Karpas-422 (cell line): ENCODE data around the gene MORC1. TPM values are rescaled to one million over a fixed set of nuclear protein-coding genes. Genes with fewer than 3 reads are reported as not detected.

Experiments used
- DNase-seq: peaks from one replicate; pipeline ENCODE4 v3.0.0-alpha.2; 2015
- H2AFZ ChIP-seq: fragments of 200-600 bp; sonication (generic); 2 replicates; pipeline ENCODE4 v1.6.1; 2014; ENCODE audit warnings: antibody characterized with exemption, low read length, mixed read lengths
- H3K27ac ChIP-seq: fragments of 200-600 bp; sonication (generic); 2 replicates; pipeline ENCODE4 v1.5.1; 2014; ENCODE audit warnings: mild to moderate bottlenecking, low read length, moderate library complexity
- H3K27me3 ChIP-seq: fragments of 200-600 bp; sonication (generic); 2 replicates; pipeline ENCODE4 v1.6.1; 2014; ENCODE audit warnings: low read length, mixed read lengths
- H3K36me3 ChIP-seq: fragments of 200-600 bp; sonication (generic); 2 replicates; pipeline ENCODE4 v1.6.1; 2014; ENCODE audit warnings: low read length, mixed read lengths; ENCODE audit not compliant: insufficient read depth
- H3K4me1 ChIP-seq: fragments of 200-600 bp; sonication (generic); 2 replicates; pipeline ENCODE4 v1.6.1; 2014; ENCODE audit warnings: mild to moderate bottlenecking, low read length, mixed read lengths
- H3K4me2 ChIP-seq: fragments of 200-600 bp; sonication (generic); 2 replicates; pipeline ENCODE4 v1.6.1; 2014; ENCODE audit warnings: low read length, low read depth, mild to moderate bottlenecking; ENCODE audit not compliant: poor library complexity, severe bottlenecking
- H3K4me3 ChIP-seq: fragments of 200-600 bp; sonication (generic); 2 replicates; pipeline ENCODE4 v1.5.1; 2014; ENCODE audit warnings: mild to moderate bottlenecking, antibody characterized with exemption, low read length, mixed read lengths
- H3K79me2 ChIP-seq: fragments of 200-600 bp; sonication (generic); 2 replicates; pipeline ENCODE4 v1.6.1; 2014; ENCODE audit warnings: mild to moderate bottlenecking, low read length, mixed read lengths
- H3K9ac ChIP-seq: fragments of 200-600 bp; sonication (generic); 2 replicates; pipeline ENCODE4 v1.6.0; 2014; ENCODE audit warnings: low read length
- H3K9me2 ChIP-seq: fragments of 200-600 bp; sonication (generic), shearing (Covaris generic); replicated peaks from 2 replicates; pipeline ENCODE4 v1.6.0; 2014; ENCODE audit warnings: mild to moderate bottlenecking, low read length, moderate library complexity; ENCODE audit not compliant: insufficient read depth
- H3K9me3 ChIP-seq: fragments of 300-700, 200-600 bp; sonication (generic); 2 replicates; pipeline ENCODE4 v1.6.1; 2014; ENCODE audit warnings: low read length, mixed read lengths
- H4K20me1 ChIP-seq: fragments of 200-600 bp; sonication (generic); 2 replicates; pipeline ENCODE4 v1.6.1; 2014; ENCODE audit warnings: mild to moderate bottlenecking, antibody characterized with exemption, low read length, low read depth; ENCODE audit not compliant: insufficient read depth
- total RNA-seq: library from RNA; depleted of rRNA; stranded (reverse); fragments of >200 nt; shearing (Covaris generic); gene quantifications from 2 replicates; pipeline ENCODE4 v1.2.3, GENCODE V29; 2014; ENCODE audit warnings: low replicate concordance; rRNA removed

MORC1 gene, protein sequence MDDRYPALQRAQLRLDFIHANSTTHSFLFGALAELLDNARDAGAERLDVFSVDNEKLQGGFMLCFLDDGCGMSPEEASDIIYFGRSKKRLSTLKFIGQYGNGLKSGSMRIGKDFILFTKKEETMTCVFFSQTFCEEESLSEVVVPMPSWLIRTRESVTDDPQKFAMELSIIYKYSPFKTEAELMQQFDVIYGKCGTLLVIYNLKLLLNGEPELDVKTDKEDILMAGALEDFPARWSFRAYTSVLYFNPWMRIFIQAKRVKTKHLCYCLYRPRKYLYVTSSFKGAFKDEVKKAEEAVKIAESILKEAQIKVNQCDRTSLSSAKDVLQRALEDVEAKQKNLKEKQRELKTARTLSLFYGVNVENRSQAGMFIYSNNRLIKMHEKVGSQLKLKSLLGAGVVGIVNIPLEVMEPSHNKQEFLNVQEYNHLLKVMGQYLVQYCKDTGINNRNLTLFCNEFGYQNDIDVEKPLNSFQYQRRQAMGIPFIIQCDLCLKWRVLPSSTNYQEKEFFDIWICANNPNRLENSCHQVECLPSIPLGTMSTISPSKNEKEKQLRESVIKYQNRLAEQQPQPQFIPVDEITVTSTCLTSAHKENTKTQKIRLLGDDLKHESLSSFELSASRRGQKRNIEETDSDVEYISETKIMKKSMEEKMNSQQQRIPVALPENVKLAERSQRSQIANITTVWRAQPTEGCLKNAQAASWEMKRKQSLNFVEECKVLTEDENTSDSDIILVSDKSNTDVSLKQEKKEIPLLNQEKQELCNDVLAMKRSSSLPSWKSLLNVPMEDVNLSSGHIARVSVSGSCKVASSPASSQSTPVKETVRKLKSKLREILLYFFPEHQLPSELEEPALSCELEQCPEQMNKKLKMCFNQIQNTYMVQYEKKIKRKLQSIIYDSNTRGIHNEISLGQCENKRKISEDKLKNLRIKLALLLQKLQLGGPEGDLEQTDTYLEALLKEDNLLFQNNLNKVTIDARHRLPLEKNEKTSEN
- total RNA-seq = not detected in 2 replicates

DNA sequence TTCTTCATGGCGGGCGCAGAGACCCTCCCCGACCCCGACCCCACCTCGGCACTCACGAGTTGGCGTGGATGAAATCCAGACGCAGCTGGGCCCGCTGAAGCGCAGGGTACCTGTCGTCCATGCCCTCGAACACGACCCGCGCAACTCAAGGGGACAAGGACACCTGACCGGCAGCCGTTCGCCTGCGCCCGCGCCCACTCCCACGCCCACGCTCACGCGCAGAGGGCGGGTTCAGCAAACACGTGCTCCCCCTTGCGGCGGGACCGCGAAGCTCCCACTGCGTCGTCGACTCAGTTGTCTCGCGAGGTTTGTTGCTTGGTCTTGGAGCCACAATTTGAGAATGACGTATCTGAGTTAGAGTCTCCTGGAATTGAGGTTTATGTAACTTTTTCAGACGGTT, at the start of gene MORC1:
Gene MORC1, minus strand, starts transcription at position 196 of the 400 bp plus-strand sequence. Its CDS starts 75 bp downstream, at position 121.
- Histone ChIP-seq H3K36me3 (no peaks in the 10 kb centered on the region), H3K27me3 (no peaks in the 10 kb centered on the region), H3K4me1 (no peaks in the 10 kb centered on the region), H3K4me3 (no peak within 1 kb of the TSS), H4K20me1 (no peaks in the 10 kb centered on the region), H3K79me2 (no peaks in the 10 kb centered on the region), H3K4me2 (no peak within 1 kb of the TSS), H3K9ac (no peak within 1 kb of the TSS), H2AFZ (no peak within 1 kb of the TSS), H3K9me3 (no peaks in the 10 kb centered on the region), H3K27ac (no peak within 1 kb of the TSS), H3K9me2 (no peaks in the 10 kb centered on the region)
- no peak for DNase-seq

GRCh38 chr3:109165905-109166304, 48.0 kb upstream of the MORC1 start:
- no peaks in the 10 kb centered on the region for H3K4me1 ChIP-seq
- no peak overlapping the region for H3K4me3 ChIP-seq
- no peak overlapping the region for H3K9ac ChIP-seq
- no peak for DNase-seq
- no peaks in the 10 kb centered on the region for H3K79me2 ChIP-seq
- no peak overlapping the region for H3K4me2 ChIP-seq
- no peaks in the 10 kb centered on the region for H3K9me2 ChIP-seq
- no peaks in the 10 kb centered on the region for H3K27me3 ChIP-seq
- H3K9me3 ChIP-seq = no peaks in the 10 kb centered on the region
- H4K20me1 ChIP-seq = no peaks in the 10 kb centered on the region
- no peak overlapping the region for H3K27ac ChIP-seq
- H3K36me3 ChIP-seq = no peaks in the 10 kb centered on the region
- no peak overlapping the region for H2AFZ ChIP-seq

DNA sequence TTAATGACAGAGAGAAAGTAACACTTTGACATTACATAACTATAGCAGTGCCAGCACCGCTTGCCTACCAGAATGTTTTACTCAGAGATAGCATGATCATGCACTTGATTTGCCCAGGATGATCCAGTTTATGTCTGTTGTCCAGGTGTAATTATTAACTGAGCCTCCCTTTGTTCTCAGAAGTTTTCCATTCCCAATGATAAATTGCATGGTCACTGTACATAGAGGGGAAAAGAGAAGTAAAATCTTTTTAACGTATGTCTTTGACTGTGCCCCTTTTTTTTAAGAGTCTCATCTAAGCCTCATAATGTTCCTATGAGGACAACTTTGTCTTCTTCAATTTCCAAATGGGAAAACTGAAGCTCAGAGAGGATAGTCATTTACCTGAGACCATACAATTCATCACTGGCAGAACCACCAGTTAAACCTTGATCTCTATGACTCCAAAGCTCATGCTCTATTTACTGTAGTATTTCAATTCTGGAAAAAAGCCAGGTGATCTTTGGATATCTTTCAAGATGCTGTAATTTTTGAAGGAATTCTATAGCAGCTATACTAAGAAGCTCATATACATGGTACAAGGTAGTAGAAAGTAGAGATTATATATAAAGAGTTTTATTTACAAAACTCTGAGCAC, 43.7 kb upstream of the MORC1 start:
- Histone ChIP-seq H3K4me2 (no peak overlapping the region), H2AFZ (no peak overlapping the region), H3K9me2 (no peaks in the 10 kb centered on the region), H3K4me3 (no peak overlapping the region), H4K20me1 (no peaks in the 10 kb centered on the region), H3K9ac (no peak overlapping the region), H3K27me3 (no peaks in the 10 kb centered on the region), H3K36me3 (no peaks in the 10 kb centered on the region), H3K79me2 (no peaks in the 10 kb centered on the region), H3K4me1 (no peaks in the 10 kb centered on the region), H3K9me3 (no peaks in the 10 kb centered on the region), H3K27ac (no peak overlapping the region)
- no peak for DNase-seq

GRCh38 chr3:109155828-109156227, 37.9 kb upstream of the MORC1 start:
- no peaks in the 10 kb centered on the region for H3K36me3 ChIP-seq
- H3K4me3 ChIP-seq = no peak overlapping the region
- H3K9me3 ChIP-seq = no peaks in the 10 kb centered on the region
- no peaks in the 10 kb centered on the region for H3K4me1 ChIP-seq
- no peaks in the 10 kb centered on the region for H3K79me2 ChIP-seq
- H4K20me1 ChIP-seq = no peaks in the 10 kb centered on the region
- H3K4me2 ChIP-seq = no peak overlapping the region
- no peak overlapping the region for H3K9ac ChIP-seq
- no peak overlapping the region for H2AFZ ChIP-seq
- H3K27me3 ChIP-seq = no peaks in the 10 kb centered on the region
- no peak for DNase-seq
- no peaks in the 10 kb centered on the region for H3K9me2 ChIP-seq
- no peak overlapping the region for H3K27ac ChIP-seq

- DNase-seq = no peak
- Histone ChIP-seq H3K9me3 (no peaks in the 10 kb centered on the region), H3K36me3 (no peaks in the 10 kb centered on the region), H3K9ac (no peak overlapping the region), H3K27me3 (no peaks in the 10 kb centered on the region), H3K79me2 (no peaks in the 10 kb centered on the region), H3K9me2 (no peaks in the 10 kb centered on the region), H2AFZ (no peak overlapping the region), H3K27ac (no peak overlapping the region), H4K20me1 (no peaks in the 10 kb centered on the region), H3K4me2 (no peak overlapping the region), H3K4me3 (no peak overlapping the region), H3K4me1 (no peaks in the 10 kb centered on the region)
Measured at GRCh38 chr3:109154979-109155378, 37.0 kb upstream of the MORC1 start.

GRCh38 chr3:109152320-109152719, 34.4 kb upstream of the MORC1 start:
- H3K36me3 ChIP-seq = no peaks in the 10 kb centered on the region
- DNase-seq = no peak
- no peak overlapping the region for H3K27ac ChIP-seq
- no peak overlapping the region for H3K9ac ChIP-seq
- H3K4me1 ChIP-seq = no peaks in the 10 kb centered on the region
- H3K4me3 ChIP-seq = no peak overlapping the region
- H3K9me3 ChIP-seq = no peaks in the 10 kb centered on the region
- H3K9me2 ChIP-seq = no peaks in the 10 kb centered on the region
- no peaks in the 10 kb centered on the region for H4K20me1 ChIP-seq
- H2AFZ ChIP-seq = no peak overlapping the region
- no peaks in the 10 kb centered on the region for H3K27me3 ChIP-seq
- no peak overlapping the region for H3K4me2 ChIP-seq
- no peaks in the 10 kb centered on the region for H3K79me2 ChIP-seq

DNA sequence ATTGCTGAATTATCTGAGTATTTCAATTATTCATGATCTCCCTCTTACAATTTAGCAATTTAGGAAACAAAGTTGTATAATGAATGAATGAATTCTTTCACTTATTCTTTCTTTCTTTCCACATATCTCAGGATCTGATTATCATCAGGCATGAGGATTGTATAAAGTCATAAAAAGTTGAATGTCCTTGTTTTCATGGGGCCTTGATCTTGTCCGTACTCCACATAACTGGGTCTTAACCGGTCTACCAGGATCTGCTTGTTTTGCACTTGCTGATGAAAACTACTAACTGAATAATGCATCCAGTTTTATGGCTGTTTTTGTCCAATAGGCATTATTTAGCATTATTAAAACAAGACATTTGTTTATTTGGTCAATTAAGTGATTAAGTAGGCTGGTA, 31.1 kb upstream of the MORC1 start:
- no peaks in the 10 kb centered on the region for H3K9me3 ChIP-seq

GRCh38 chr3:109143646-109144045, 25.7 kb upstream of the MORC1 start:
- H3K27ac ChIP-seq = no peak overlapping the region
- no peaks in the 10 kb centered on the region for H3K4me1 ChIP-seq
- DNase-seq = no peak
- H3K9me3 ChIP-seq = no peaks in the 10 kb centered on the region
- no peaks in the 10 kb centered on the region for H3K79me2 ChIP-seq
- no peak overlapping the region for H2AFZ ChIP-seq
- no peaks in the 10 kb centered on the region for H4K20me1 ChIP-seq
- no peak overlapping the region for H3K4me3 ChIP-seq
- H3K9ac ChIP-seq = no peak overlapping the region
- no peaks in the 10 kb centered on the region for H3K27me3 ChIP-seq
- H3K36me3 ChIP-seq = no peaks in the 10 kb centered on the region
- no peak overlapping the region for H3K4me2 ChIP-seq
- H3K9me2 ChIP-seq = no peaks in the 10 kb centered on the region

More for the DNA sequence above, 31.1 kb upstream of the MORC1 start:
- no peaks in the 10 kb centered on the region for H4K20me1 ChIP-seq
- no peaks in the 10 kb centered on the region for H3K4me1 ChIP-seq
- no peak overlapping the region for H3K4me3 ChIP-seq
- no peaks in the 10 kb centered on the region for H3K36me3 ChIP-seq
- no peaks in the 10 kb centered on the region for H3K79me2 ChIP-seq
- no peak overlapping the region for H3K9ac ChIP-seq
- H3K4me2 ChIP-seq = no peak overlapping the region
- no peak overlapping the region for H3K27ac ChIP-seq
- H3K9me2 ChIP-seq = no peaks in the 10 kb centered on the region
- H3K27me3 ChIP-seq = no peaks in the 10 kb centered on the region
- H2AFZ ChIP-seq = no peak overlapping the region
- DNase-seq = no peak
